Measurements from ENCODE around the gene KIF26B. TPM values are rescaled to one million over a fixed set of nuclear protein-coding genes. Genes with fewer than 3 reads are reported as not detected.

Gene KIF26B
- total RNA-seq, 3 donors from 2014 or later = 0.14 to 3.2 (median 0.39) TPM

GRCh38 chr1:245216366-245217115 is 61.8 kb downstream of the KIF26B start:
- no peaks in the 10 kb centered on the region for H3K36me3 ChIP-seq (ENCODE audit: low read depth)
- intact Hi-C loops (cut with DNase I, micrococcal nuclease) = no loop called here

DNA sequence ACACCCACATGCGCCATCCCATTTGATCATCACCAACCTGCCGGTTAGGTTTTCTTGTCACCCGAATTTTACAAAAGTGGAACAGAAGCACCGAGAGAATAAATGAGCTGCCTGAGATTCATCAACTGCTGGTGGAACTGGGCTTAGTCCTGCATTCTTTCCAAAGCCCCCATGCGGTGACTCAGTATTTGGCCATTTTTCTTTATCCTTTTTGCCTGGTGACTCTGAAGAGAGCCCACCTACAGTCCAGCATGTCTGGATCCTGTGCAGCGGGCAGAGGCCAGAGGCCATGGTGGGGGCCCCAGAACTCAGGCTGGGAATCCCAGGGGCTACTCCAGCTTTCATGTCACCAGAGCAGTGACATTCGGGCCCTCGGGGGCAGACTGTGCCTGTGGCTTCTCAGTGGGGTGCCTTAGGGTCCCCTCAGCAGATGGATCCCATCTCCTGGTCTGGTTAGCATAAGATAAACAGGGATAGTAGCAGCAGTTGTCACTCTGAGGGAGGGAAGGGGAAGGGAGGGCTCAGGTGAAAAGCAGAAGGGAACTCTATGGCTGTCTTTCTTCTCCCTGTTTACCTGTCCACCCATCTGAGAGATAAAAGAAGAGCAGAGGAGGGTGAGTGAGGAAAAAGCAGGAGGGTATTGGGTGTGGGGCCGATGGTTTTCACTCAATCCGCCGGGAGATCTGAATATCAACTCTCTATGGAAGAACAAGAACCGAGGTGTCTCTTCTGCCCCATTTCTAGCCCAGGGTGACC is 63.2 kb downstream of the KIF26B start:
- ATAC-seq = no peak
- Histone ChIP-seq H3K9me3 (no peaks in the 10 kb centered on the region), H3K36me3 (ENCODE audit: low read depth) (no peaks in the 10 kb centered on the region), H3K4me3 (no peak overlapping the region), H3K4me1 (ENCODE audit: low read depth) (no peaks in the 10 kb centered on the region)
- TF ChIP-seq, protein P1, sequence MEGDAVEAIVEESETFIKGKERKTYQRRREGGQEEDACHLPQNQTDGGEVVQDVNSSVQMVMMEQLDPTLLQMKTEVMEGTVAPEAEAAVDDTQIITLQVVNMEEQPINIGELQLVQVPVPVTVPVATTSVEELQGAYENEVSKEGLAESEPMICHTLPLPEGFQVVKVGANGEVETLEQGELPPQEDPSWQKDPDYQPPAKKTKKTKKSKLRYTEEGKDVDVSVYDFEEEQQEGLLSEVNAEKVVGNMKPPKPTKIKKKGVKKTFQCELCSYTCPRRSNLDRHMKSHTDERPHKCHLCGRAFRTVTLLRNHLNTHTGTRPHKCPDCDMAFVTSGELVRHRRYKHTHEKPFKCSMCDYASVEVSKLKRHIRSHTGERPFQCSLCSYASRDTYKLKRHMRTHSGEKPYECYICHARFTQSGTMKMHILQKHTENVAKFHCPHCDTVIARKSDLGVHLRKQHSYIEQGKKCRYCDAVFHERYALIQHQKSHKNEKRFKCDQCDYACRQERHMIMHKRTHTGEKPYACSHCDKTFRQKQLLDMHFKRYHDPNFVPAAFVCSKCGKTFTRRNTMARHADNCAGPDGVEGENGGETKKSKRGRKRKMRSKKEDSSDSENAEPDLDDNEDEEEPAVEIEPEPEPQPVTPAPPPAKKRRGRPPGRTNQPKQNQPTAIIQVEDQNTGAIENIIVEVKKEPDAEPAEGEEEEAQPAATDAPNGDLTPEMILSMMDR (IDR thresholded peaks at IDR 0.05) = no peak
- no peak for DNase-seq
- intact Hi-C loops (cut with DNase I, micrococcal nuclease) = no loop called here

More at GRCh38 chr1:245216366-245217115, 61.8 kb downstream of the KIF26B start:
- H3K4me3 ChIP-seq = no peak overlapping the region
- H3K9me3 ChIP-seq = no peaks in the 10 kb centered on the region
- TF ChIP-seq, protein P1 (IDR thresholded peaks at IDR 0.05) = no peak
- DNase-seq = no peak
- ATAC-seq = no peak
- H3K4me1 ChIP-seq (ENCODE audit: low read depth) = no peaks in the 10 kb centered on the region

- Histone ChIP-seq H3K4me3 (no peak overlapping the region), H3K36me3 (ENCODE audit: low read depth) (no peaks in the 10 kb centered on the region), H3K4me1 (ENCODE audit: low read depth) (no peaks in the 10 kb centered on the region), H3K9me3 (no peaks in the 10 kb centered on the region)
- ATAC-seq (no peak), DNase-seq (no peak)
- TF ChIP-seq, protein P1 (IDR thresholded peaks at IDR 0.05) = no peak
- intact Hi-C loops (cut with DNase I, micrococcal nuclease) = no loop called here
Measured at GRCh38 chr1:245220381-245220985, 65.7 kb downstream of the KIF26B start.

GRCh38 chr1:245221805-245222204 is 67.0 kb downstream of the KIF26B start:
- DNase-seq (no peak), ATAC-seq (no peak)
- no peaks in the 10 kb centered on the region for H3K36me3 ChIP-seq (ENCODE audit: low read depth)

GRCh38 chr1:245222931-245223595 is 68.3 kb downstream of the KIF26B start:
- H3K36me3 ChIP-seq (ENCODE audit: low read depth) = no peaks in the 10 kb centered on the region
- no peak overlapping the region for H3K4me3 ChIP-seq
- TF ChIP-seq, protein P1 (IDR thresholded peaks at IDR 0.05) = no peak
- no peak for DNase-seq
- intact Hi-C loops (cut with DNase I, micrococcal nuclease) = no loop called here
- no peak for ATAC-seq
- no peaks in the 10 kb centered on the region for H3K4me1 ChIP-seq (ENCODE audit: low read depth)
- H3K9me3 ChIP-seq = no peaks in the 10 kb centered on the region

More at GRCh38 chr1:245221805-245222204, 67.0 kb downstream of the KIF26B start:
- Histone ChIP-seq H3K4me3 (no peak overlapping the region), H3K9me3 (no peaks in the 10 kb centered on the region), H3K4me1 (ENCODE audit: low read depth) (no peaks in the 10 kb centered on the region)
- TF ChIP-seq, protein P1 (IDR thresholded peaks at IDR 0.05) = no peak
- intact Hi-C loops (cut with DNase I, micrococcal nuclease) = no loop called here
